OCI-LY1 (cell line): ENCODE measurements around the gene GNAL.

ENCODE experiments used
- H2AFZ ChIP-seq: fragments of 200-600 bp; sonication (generic), shearing (Covaris generic); 2 replicates; pipeline ENCODE4 v1.6.0; 2014; ENCODE audit warnings: antibody characterized with exemption, mild to moderate bottlenecking, low read length
- H3F3A ChIP-seq: fragments of 200-600 bp; sonication (generic), shearing (Covaris generic); 2 replicates; pipeline ENCODE4 v1.6.0; 2014; ENCODE audit warnings: mild to moderate bottlenecking, antibody characterized with exemption, low read length, moderate library complexity; ENCODE audit not compliant: insufficient read depth
- H3K27ac ChIP-seq: fragments of 200-600 bp; sonication (generic); 2 replicates; pipeline ENCODE4 v1.5.1; 2014; ENCODE audit warnings: low read length, mixed run types, mild to moderate bottlenecking, low read depth; ENCODE audit not compliant: poor library complexity, severe bottlenecking
- H3K27me3 ChIP-seq: fragments of 200-600 bp; sonication (generic); 2 replicates; pipeline ENCODE4 v1.6.0; 2014; ENCODE audit warnings: antibody characterized with exemption, mild to moderate bottlenecking, low read length, moderate library complexity; ENCODE audit not compliant: insufficient read depth
- H3K36me3 ChIP-seq: fragments of 200-600 bp; sonication (generic); 2 replicates; pipeline ENCODE4 v1.6.1; 2014; ENCODE audit warnings: mild to moderate bottlenecking, antibody characterized with exemption, low read length, moderate library complexity, mixed read lengths; ENCODE audit not compliant: insufficient read depth
- H3K4me1 ChIP-seq: fragments of 200-600 bp; sonication (generic); 2 replicates; pipeline ENCODE4 v1.5.1; 2014; ENCODE audit warnings: mild to moderate bottlenecking, low read length, moderate library complexity; ENCODE audit not compliant: insufficient read depth, severe bottlenecking
- H3K4me2 ChIP-seq: fragments of 200-600 bp; sonication (generic), shearing (Covaris generic); 2 replicates; pipeline ENCODE4 v1.6.1; 2014; ENCODE audit warnings: low read length
- H3K4me3 ChIP-seq: fragments of 200-600 bp; sonication (generic); 2 replicates; pipeline ENCODE4 v1.5.1; 2014; ENCODE audit warnings: low read length, low read depth, mild to moderate bottlenecking, mixed read lengths; ENCODE audit not compliant: poor library complexity, severe bottlenecking
- H3K79me2 ChIP-seq: fragments of 200-600 bp; shearing (Covaris generic); 2 replicates; pipeline ENCODE4 v1.6.1; 2016; ENCODE audit warnings: mixed run types, low read length, mixed read lengths; ENCODE audit not compliant: insufficient read depth
- H3K9ac ChIP-seq: fragments of 200-600 bp; sonication (generic), shearing (Covaris generic); 2 replicates; pipeline ENCODE4 v1.6.1; 2014; ENCODE audit warnings: mild to moderate bottlenecking, low read length, mixed read lengths
- H3K9me2 ChIP-seq: fragments of 200-600 bp; sonication (generic), shearing (Covaris generic); 2 replicates; pipeline ENCODE4 v1.6.1; 2014; ENCODE audit warnings: low read depth, mild to moderate bottlenecking, low read length, mixed read lengths
- H3K9me3 ChIP-seq: fragments of 200-600 bp; shearing (Covaris generic); 2 replicates; pipeline ENCODE4 v1.6.1; 2014; ENCODE audit warnings: low read length, mixed read lengths
- H4K20me1 ChIP-seq: fragments of 200-600 bp; sonication (generic), shearing (Covaris generic); 2 replicates; pipeline ENCODE4 v1.6.0; 2016; ENCODE audit warnings: mild to moderate bottlenecking, low read length; ENCODE audit not compliant: insufficient read depth
- EZH2 ChIP-seq: fragments of 200-600 bp; sonication (generic), shearing (Covaris generic); IDR thresholded peaks from 2 replicates; pipeline ENCODE4 v1.8.0; 2017; ENCODE audit warnings: borderline replicate concordance, mixed run types, mild to moderate bottlenecking, antibody characterized with exemption, low read length, moderate library complexity, mixed read lengths
- TF ChIP-seq, protein P1 (sequence below): fragments of 200-600 bp; sonication (generic), shearing (Covaris generic); IDR thresholded peaks from 2 replicates; pipeline ENCODE4 v1.5.1; 2017; ENCODE audit warnings: mild to moderate bottlenecking, antibody characterized with exemption, low read length, moderate library complexity, mixed read lengths

The GNAL gene

GRCh38 chr18:11830585-11830984 is 141.5 kb downstream of the GNAL start:
- Histone ChIP-seq H3K9me3 (no peaks in the 10 kb centered on the region), H3K79me2 (no peaks in the 10 kb centered on the region), H4K20me1 (no peaks in the 10 kb centered on the region), H3K27me3 (0 out of 2 replicates have a peak, but pooled peaks cover 7% of the 10 kb centered on the region), H3K36me3 (no peaks in the 10 kb centered on the region), H2AFZ (no peak overlapping the region), H3F3A (no peaks in the 10 kb centered on the region), H3K9me2 (no peaks in the 10 kb centered on the region), H3K4me1 (no peaks in the 10 kb centered on the region), H3K4me2 (no peak overlapping the region), H3K4me3 (no peak overlapping the region), H3K9ac (no peak overlapping the region), H3K27ac (no peak overlapping the region)
- TF ChIP-seq EZH2: no peak
- TF ChIP-seq, protein P1, sequence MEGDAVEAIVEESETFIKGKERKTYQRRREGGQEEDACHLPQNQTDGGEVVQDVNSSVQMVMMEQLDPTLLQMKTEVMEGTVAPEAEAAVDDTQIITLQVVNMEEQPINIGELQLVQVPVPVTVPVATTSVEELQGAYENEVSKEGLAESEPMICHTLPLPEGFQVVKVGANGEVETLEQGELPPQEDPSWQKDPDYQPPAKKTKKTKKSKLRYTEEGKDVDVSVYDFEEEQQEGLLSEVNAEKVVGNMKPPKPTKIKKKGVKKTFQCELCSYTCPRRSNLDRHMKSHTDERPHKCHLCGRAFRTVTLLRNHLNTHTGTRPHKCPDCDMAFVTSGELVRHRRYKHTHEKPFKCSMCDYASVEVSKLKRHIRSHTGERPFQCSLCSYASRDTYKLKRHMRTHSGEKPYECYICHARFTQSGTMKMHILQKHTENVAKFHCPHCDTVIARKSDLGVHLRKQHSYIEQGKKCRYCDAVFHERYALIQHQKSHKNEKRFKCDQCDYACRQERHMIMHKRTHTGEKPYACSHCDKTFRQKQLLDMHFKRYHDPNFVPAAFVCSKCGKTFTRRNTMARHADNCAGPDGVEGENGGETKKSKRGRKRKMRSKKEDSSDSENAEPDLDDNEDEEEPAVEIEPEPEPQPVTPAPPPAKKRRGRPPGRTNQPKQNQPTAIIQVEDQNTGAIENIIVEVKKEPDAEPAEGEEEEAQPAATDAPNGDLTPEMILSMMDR: no peak

- TF ChIP-seq, protein P1: no peak
- TF ChIP-seq EZH2: no peak
- no peak overlapping the region for H3K27ac ChIP-seq
- H3K9me3 ChIP-seq: no peaks in the 10 kb centered on the region
- H3K4me2 ChIP-seq: no peak overlapping the region
- H3K36me3 ChIP-seq: no peaks in the 10 kb centered on the region
- no peaks in the 10 kb centered on the region for H3K9me2 ChIP-seq
- no peak overlapping the region for H3K9ac ChIP-seq
- H3K4me1 ChIP-seq: no peaks in the 10 kb centered on the region
- no peak overlapping the region for H3K4me3 ChIP-seq
- H3F3A ChIP-seq: no peaks in the 10 kb centered on the region
- no peaks in the 10 kb centered on the region for H3K79me2 ChIP-seq
- 0 out of 2 replicates have a peak, but pooled peaks cover under 1% of the 10 kb centered on the region for H3K27me3 ChIP-seq
- H4K20me1 ChIP-seq: no peaks in the 10 kb centered on the region
- H2AFZ ChIP-seq: no peak overlapping the region
Observed at GRCh38 chr18:11831921-11832320, 142.9 kb downstream of the GNAL start.

- Histone ChIP-seq H4K20me1 (no peaks in the 10 kb centered on the region), H3K9me3 (no peaks in the 10 kb centered on the region), H3K79me2 (no peaks in the 10 kb centered on the region), H3K4me2 (no peak overlapping the region), H3K27ac (no peak overlapping the region), H3K4me1 (no peaks in the 10 kb centered on the region), H3K4me3 (no peak overlapping the region), H3K9me2 (no peaks in the 10 kb centered on the region), H3K9ac (no peak overlapping the region), H3K36me3 (no peaks in the 10 kb centered on the region), H3K27me3 (no peaks in the 10 kb centered on the region), H3F3A (no peaks in the 10 kb centered on the region), H2AFZ (no peak overlapping the region)
- TF ChIP-seq, protein P1: no peak
- TF ChIP-seq EZH2: no peak
Observed at GRCh38 chr18:11834772-11835171, 145.7 kb downstream of the GNAL start.
